Progenitor cell of endocrine pancreas (in vitro differentiated cells): ENCODE results near the gene HS3ST3A1. TPM values are rescaled to one million over a fixed set of nuclear protein-coding genes. Genes with fewer than 3 reads are reported as not detected.

Source experiments
- DNase-seq: peaks from one replicate; pipeline ENCODE4 v3.0.0; 2021; ENCODE audit warnings: low spot score; ENCODE audit not compliant: unreplicated experiment
- H3K27ac Mint-ChIP-seq: 2 replicates; pipeline ENCODE4 v1.8.0; 2021; ENCODE audit warnings: mild to moderate bottlenecking, moderate library complexity, mixed read lengths
- H3K27me3 Mint-ChIP-seq: 2 replicates; pipeline ENCODE4 v1.8.0; 2021; ENCODE audit warnings: mixed read lengths
- H3K36me3 Mint-ChIP-seq: 2 replicates; pipeline ENCODE4 v1.8.0; 2022; ENCODE audit warnings: mixed read lengths; ENCODE audit not compliant: insufficient read depth
- H3K4me1 Mint-ChIP-seq: 2 replicates; pipeline ENCODE4 v1.8.0; 2021; ENCODE audit warnings: low read depth, mixed read lengths
- H3K4me3 Mint-ChIP-seq: 2 replicates; pipeline ENCODE4 v1.8.0; 2021; ENCODE audit warnings: low read depth, mild to moderate bottlenecking, moderate library complexity, mixed read lengths
- H3K9me3 Mint-ChIP-seq: 2 replicates; pipeline ENCODE4 v1.8.0; 2021; ENCODE audit warnings: low read depth, mixed read lengths
- total RNA-seq: library from RNA; stranded (reverse); gene quantifications from 2 replicates; pipeline ENCODE4 v1.2.1, GENCODE V29; 2021
- TF ChIP-seq, protein P1 (sequence below): fragments of 200-600 bp; sonication (generic); IDR thresholded peaks from one replicate; pipeline ENCODE4 v1.5.0; 2021; ENCODE audit warnings: antibody characterized with exemption, mild to moderate bottlenecking; ENCODE audit not compliant: unreplicated experiment

HS3ST3A1 gene
- total RNA-seq, 1 donor from 2014 or later = 8.8 TPM

DNA sequence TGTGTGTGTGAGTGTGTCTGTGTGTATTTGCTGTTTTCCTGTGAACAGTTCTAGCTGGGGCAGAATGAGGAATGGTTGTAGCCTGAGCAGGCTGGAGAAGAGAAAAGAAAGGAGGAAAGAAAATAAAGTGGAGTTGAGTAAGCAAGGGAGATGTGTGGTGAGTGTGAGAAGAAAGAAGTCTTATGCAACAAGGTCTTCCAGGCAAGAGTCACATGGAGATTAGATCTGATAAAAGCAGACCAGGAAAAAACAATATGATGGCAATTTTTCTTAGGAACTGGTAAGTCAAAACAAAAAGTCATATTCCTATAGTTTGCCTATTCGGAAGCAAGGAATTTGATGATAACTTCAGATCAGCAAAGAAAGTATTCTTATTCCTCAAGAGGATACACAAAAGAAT lies 125.0 kb downstream of the HS3ST3A1 start:
- no peak overlapping the region for H3K4me3 Mint-ChIP-seq
- no peak for DNase-seq
- no peaks in the 10 kb centered on the region for H3K27me3 Mint-ChIP-seq
- TF ChIP-seq, protein P1, sequence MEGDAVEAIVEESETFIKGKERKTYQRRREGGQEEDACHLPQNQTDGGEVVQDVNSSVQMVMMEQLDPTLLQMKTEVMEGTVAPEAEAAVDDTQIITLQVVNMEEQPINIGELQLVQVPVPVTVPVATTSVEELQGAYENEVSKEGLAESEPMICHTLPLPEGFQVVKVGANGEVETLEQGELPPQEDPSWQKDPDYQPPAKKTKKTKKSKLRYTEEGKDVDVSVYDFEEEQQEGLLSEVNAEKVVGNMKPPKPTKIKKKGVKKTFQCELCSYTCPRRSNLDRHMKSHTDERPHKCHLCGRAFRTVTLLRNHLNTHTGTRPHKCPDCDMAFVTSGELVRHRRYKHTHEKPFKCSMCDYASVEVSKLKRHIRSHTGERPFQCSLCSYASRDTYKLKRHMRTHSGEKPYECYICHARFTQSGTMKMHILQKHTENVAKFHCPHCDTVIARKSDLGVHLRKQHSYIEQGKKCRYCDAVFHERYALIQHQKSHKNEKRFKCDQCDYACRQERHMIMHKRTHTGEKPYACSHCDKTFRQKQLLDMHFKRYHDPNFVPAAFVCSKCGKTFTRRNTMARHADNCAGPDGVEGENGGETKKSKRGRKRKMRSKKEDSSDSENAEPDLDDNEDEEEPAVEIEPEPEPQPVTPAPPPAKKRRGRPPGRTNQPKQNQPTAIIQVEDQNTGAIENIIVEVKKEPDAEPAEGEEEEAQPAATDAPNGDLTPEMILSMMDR = no peak
- no peak overlapping the region for H3K27ac Mint-ChIP-seq
- H3K36me3 Mint-ChIP-seq = peaks cover 4% of the 10 kb centered on the region
- peaks cover 4% of the 10 kb centered on the region for H3K4me1 Mint-ChIP-seq
- H3K9me3 Mint-ChIP-seq = peaks cover 12% of the 10 kb centered on the region

DNA sequence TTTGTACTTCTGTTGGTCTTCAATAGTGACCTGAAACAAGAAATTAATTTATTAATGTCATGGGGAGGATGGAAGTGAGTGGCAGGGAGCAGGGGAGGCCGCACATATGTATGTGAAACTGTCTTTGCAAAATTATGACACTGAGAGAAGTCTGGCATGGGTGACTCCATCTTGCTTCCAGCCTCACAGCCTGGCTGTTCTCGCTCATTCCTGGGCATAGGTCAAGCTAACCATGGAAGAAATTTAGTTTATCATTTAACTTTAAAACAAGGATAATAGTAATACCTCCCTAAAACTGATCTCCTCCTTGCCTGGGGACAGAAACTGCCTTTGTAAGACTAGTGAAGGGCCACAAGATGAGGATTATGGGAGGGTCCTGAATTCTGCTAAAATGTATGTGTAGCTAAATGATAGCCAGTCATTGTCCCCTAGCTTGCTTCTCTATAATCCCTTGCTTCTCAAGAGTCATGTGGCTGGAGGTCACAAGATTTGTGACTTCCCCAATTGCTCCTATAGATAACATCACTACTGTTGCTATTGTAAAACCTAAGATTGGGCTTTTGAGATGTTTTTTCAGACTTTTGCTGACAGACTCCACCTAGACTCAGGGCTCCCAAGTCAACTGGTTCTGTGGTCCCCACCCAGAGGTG lies 126.0 kb downstream of the HS3ST3A1 start:
- H3K27me3 Mint-ChIP-seq = no peaks in the 10 kb centered on the region
- no peak for DNase-seq
- peaks cover 8% of the 10 kb centered on the region for H3K9me3 Mint-ChIP-seq
- H3K4me3 Mint-ChIP-seq = no peak overlapping the region
- no peak overlapping the region for H3K27ac Mint-ChIP-seq
- peaks cover 4% of the 10 kb centered on the region for H3K4me1 Mint-ChIP-seq
- peaks cover 4% of the 10 kb centered on the region for H3K36me3 Mint-ChIP-seq
- TF ChIP-seq, protein P1 = no peak

DNA sequence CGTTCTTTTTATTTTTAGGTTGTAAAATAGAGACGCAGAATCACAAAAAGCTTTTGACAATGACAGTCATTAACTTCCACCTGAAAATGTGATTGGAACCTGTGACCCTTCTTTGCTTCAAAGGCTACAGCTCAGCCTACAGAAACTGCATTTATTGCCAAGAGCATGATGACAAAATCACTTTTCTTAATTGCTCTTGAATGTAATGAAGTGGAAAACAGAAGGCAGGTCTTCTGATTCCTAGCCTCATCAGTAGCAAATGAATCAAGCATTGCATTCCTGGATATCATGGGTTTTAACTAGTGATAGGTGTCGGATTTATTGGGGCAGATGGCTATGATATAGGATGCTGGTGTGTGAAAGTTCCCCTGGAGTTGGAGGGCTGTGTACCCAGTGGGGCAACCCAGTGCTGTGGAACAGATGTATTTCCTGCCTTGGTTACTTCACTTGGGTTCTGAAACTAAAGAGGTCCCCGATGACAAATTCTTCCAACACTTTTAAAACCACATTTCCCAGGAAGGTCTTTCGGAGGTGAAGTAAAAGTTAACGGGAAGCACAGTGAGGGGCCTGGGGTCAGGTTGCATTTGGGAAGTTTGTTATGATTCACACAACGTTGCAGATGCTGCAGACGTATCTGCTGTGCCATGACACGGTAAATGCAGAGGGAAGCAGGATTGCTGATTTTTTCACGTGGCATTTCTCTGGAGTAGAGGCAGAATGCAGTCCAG lies 127.5 kb downstream of the HS3ST3A1 start:
- Mint-ChIP-seq H3K4me3 (no peak overlapping the region), H3K27ac (no peak overlapping the region), H3K27me3 (no peaks in the 10 kb centered on the region), H3K36me3 (no peaks in the 10 kb centered on the region), H3K9me3 (no peaks in the 10 kb centered on the region), H3K4me1 (peaks cover 4% of the 10 kb centered on the region)
- TF ChIP-seq, protein P1 = no peak
- DNase-seq = no peak

DNA sequence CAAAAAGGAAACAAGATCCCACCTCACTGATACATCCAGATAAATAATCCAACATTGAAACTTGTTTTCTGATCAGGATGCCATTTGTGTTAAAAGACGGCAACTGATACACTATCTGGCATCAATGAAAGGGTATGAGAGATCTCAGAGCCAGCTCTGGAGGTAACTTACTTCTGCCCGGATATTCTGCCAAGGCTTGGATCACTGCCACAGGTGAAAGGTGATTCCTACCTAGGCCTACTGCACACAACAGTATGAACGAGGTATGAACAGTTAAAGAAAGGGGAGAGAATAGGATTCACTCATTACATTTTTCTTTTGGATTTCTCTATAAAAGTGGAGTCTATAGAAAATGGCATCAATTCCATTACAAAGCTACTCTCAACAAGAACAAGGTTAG lies 136.1 kb downstream of the HS3ST3A1 start:
- Mint-ChIP-seq H3K36me3 (no peaks in the 10 kb centered on the region), H3K27ac (no peak overlapping the region), H3K4me3 (no peak overlapping the region), H3K4me1 (no peaks in the 10 kb centered on the region), H3K27me3 (peaks cover 2% of the 10 kb centered on the region), H3K9me3 (peaks cover 4% of the 10 kb centered on the region)
- TF ChIP-seq, protein P1 = no peak
- DNase-seq = no peak

DNA sequence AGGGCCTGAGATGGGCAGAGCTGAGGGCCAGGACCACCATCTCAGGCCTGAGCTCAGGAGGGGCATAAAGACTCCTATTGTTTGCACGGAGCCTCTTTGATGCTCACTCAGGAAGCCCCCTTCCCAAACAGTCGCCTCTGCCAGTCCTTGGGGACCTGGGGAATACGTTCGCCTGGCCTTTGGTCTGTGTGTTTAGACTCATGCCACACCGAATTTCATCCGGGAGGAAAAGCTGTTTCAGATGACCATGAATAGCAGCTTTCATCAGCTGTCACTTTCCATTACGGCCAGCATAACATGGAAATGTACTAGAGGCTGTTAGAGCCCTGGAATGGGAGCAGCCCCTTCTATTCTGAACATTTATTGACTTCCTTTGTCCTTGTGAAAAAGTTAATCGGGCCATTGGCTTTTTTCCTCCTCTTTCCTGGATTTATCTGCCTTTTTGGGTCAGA lies 139.0 kb downstream of the HS3ST3A1 start:
- H3K27me3 Mint-ChIP-seq = peaks cover 17% of the 10 kb centered on the region
- H3K9me3 Mint-ChIP-seq = peaks cover 4% of the 10 kb centered on the region
- H3K27ac Mint-ChIP-seq = no peak overlapping the region

More for the DNA sequence above, 139.0 kb downstream of the HS3ST3A1 start:
- no peaks in the 10 kb centered on the region for H3K36me3 Mint-ChIP-seq
- no peaks in the 10 kb centered on the region for H3K4me1 Mint-ChIP-seq
- TF ChIP-seq, protein P1 = no peak
- H3K4me3 Mint-ChIP-seq = no peak overlapping the region
- DNase-seq = no peak
